HepG2 (cell line): ENCODE results near the gene PA2G4. TPM values are rescaled to one million over a fixed set of nuclear protein-coding genes. Genes with fewer than 3 reads are reported as not detected.
A peak's percentile ranks its signal among the peaks of the same experiment; 100 is the strongest.

Experiments
- AGO2 ChIP-seq: fragments of 200-400 bp; formaldehyde crosslinking; optimal IDR thresholded peaks from 2 replicates; pipeline ENCODE3; 2017; ENCODE audit warnings: mild to moderate bottlenecking, low read depth, low read length, moderate library complexity
- CBFB ChIP-seq: sonication (generic); formaldehyde crosslinking; IDR thresholded peaks from 2 replicates; pipeline ENCODE4 v1.4.0; 2020; ENCODE audit warnings: missing genetic modification reagents
- FOXK1 ChIP-seq: sonication (generic); formaldehyde crosslinking; IDR thresholded peaks from 2 replicates; pipeline ENCODE4 v1.4.0; 2020; ENCODE audit warnings: low read depth, missing genetic modification reagents, borderline replicate concordance
- HIVEP1 ChIP-seq: sonication (generic); formaldehyde crosslinking; IDR thresholded peaks from 2 replicates; pipeline ENCODE4 v1.4.0; 2020; ENCODE audit warnings: mild to moderate bottlenecking, missing genetic modification reagents
- KIAA2018 ChIP-seq: sonication (generic); formaldehyde crosslinking; IDR thresholded peaks from 2 replicates; pipeline ENCODE4 v1.5.0; 2020; ENCODE audit warnings: mild to moderate bottlenecking, missing genetic modification reagents, borderline replicate concordance
- KLF16 ChIP-seq, 2 experiments: sonication (generic) in 1 of 2; formaldehyde crosslinking in 1 of 2; IDR thresholded peaks; 2 replicates each; pipeline versions ENCODE4 v1.6.1 to v1.8.0; 2016 to 2023; ENCODE audit warnings: missing genetic modification reagents in 2 of 2, missing compliant biosample characterization in 1 of 2
- MZF1 ChIP-seq: sonication (generic); formaldehyde crosslinking; IDR thresholded peaks from 2 replicates; pipeline ENCODE4 v1.8.1; 2023; ENCODE audit warnings: mild to moderate bottlenecking, missing genetic modification reagents, borderline replicate concordance
- PRMT3 ChIP-seq: sonication (generic); formaldehyde crosslinking; IDR thresholded peaks from 2 replicates; pipeline ENCODE4 v1.8.1; 2022; ENCODE audit warnings: low read depth, mild to moderate bottlenecking, moderate library complexity, missing genetic modification reagents, borderline replicate concordance
- SKI ChIP-seq: fragments of 450-650 bp; IDR thresholded peaks from one replicate; pipeline ENCODE4 v1.6.1; 2018; ENCODE audit warnings: mild to moderate bottlenecking; ENCODE audit not compliant: partially characterized antibody
- SPEN ChIP-seq: sonication (generic); formaldehyde crosslinking; IDR thresholded peaks from 2 replicates; pipeline ENCODE4 v1.5.1; 2020; ENCODE audit warnings: low read depth, mild to moderate bottlenecking, missing genetic modification reagents
- TAF1 ChIP-seq: sonication (generic); formaldehyde crosslinking; IDR thresholded peaks from 2 replicates; pipeline ENCODE4 v1.4.0; 2020; ENCODE audit warnings: missing genetic modification reagents
- ZFP41 ChIP-seq: sonication (generic); formaldehyde crosslinking; IDR thresholded peaks from 2 replicates; pipeline ENCODE4 v1.4.0; 2020; ENCODE audit warnings: mild to moderate bottlenecking, missing genetic modification reagents, borderline replicate concordance
- ZNF235 ChIP-seq: sonication (generic); formaldehyde crosslinking; IDR thresholded peaks from 2 replicates; pipeline ENCODE4 v1.8.1; 2023; ENCODE audit warnings: mild to moderate bottlenecking, missing genetic modification reagents, borderline replicate concordance
- ZNF274 ChIP-seq: sonication (generic); formaldehyde crosslinking; IDR thresholded peaks from 2 replicates; pipeline ENCODE4 v1.5.1; 2020; ENCODE audit warnings: mild to moderate bottlenecking, missing genetic modification reagents
- polyA plus RNA-seq, 8 experiments: library from polyadenylated mRNA; depleted of rRNA in 3 of 8; stranded (reverse) in 7 of 8; unstranded in 1 of 8; fragments of >200 nt; fragmentation: Illumina TruSeq in 4 of 8; extraction: Trizol in 4 of 8; gene quantifications; 2 replicates each; pipeline versions ENCODE4 v1.2.1 to v1.2.3, GENCODE V29; 2011 to 2016; ENCODE audit warnings: low read depth in 4 of 8, missing spikeins in 1 of 8, mixed read lengths in 1 of 8; ENCODE audit not compliant: insufficient read depth in 1 of 8
- total RNA-seq, 5 experiments: library from RNA; depleted of rRNA; stranded (reverse); fragments of >200 nt; fragmentation: Illumina TruSeq; extraction: Trizol; gene quantifications; 2 replicates each; pipeline ENCODE4 v1.2.3, GENCODE V29; 2016; ENCODE audit warnings: low read depth in 1 of 5
- TF ChIP-seq, protein P1 (sequence below): sonication (generic); formaldehyde crosslinking; IDR thresholded peaks from 2 replicates; pipeline ENCODE4 v1.5.1; 2020; ENCODE audit warnings: missing genetic modification reagents, mild to moderate bottlenecking, borderline replicate concordance
- TF ChIP-seq, protein P2 (sequence below): IDR thresholded peaks from 2 replicates; pipeline ENCODE4 v1.6.1; 2018; ENCODE audit warnings: missing genetic modification reagents, mild to moderate bottlenecking, missing compliant biosample characterization

PA2G4 gene
- total and polyA plus RNA-seq, 2 of the 13 experiments (the other 11 are each of a cell fraction or from before 2014, with no cell fraction given), result 147 to 240 TPM

GRCh38 chr12:56129206-56129941, 25.0 kb downstream of the PA2G4 start (continued):
- TF ChIP-seq, protein P1, sequence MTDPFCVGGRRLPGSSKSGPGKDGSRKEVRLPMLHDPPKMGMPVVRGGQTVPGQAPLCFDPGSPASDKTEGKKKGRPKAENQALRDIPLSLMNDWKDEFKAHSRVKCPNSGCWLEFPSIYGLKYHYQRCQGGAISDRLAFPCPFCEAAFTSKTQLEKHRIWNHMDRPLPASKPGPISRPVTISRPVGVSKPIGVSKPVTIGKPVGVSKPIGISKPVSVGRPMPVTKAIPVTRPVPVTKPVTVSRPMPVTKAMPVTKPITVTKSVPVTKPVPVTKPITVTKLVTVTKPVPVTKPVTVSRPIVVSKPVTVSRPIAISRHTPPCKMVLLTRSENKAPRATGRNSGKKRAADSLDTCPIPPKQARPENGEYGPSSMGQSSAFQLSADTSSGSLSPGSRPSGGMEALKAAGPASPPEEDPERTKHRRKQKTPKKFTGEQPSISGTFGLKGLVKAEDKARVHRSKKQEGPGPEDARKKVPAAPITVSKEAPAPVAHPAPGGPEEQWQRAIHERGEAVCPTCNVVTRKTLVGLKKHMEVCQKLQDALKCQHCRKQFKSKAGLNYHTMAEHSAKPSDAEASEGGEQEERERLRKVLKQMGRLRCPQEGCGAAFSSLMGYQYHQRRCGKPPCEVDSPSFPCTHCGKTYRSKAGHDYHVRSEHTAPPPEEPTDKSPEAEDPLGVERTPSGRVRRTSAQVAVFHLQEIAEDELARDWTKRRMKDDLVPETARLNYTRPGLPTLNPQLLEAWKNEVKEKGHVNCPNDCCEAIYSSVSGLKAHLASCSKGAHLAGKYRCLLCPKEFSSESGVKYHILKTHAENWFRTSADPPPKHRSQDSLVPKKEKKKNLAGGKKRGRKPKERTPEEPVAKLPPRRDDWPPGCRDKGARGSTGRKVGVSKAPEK, result 0 out of 2 replicates have a peak, but pooled peaks have one; percentile 61
- no peak for TF ChIP-seq ZNF235 (CRISPR knock-in tag)
- 0 out of 2 replicates have a peak, but pooled peaks have one; percentile 35 for TF ChIP-seq MZF1 (CRISPR knock-in tag)
- TF ChIP-seq HIVEP1 (CRISPR knock-in tag), result no peak
- TF ChIP-seq KIAA2018 (CRISPR knock-in tag), result 0 out of 2 replicates have a peak, but pooled peaks have one; percentile 19
- TF ChIP-seq TAF1 (CRISPR knock-in tag), result peak; percentile 62; the same call in 1 of the 2 replicates
- TF ChIP-seq, protein P2, sequence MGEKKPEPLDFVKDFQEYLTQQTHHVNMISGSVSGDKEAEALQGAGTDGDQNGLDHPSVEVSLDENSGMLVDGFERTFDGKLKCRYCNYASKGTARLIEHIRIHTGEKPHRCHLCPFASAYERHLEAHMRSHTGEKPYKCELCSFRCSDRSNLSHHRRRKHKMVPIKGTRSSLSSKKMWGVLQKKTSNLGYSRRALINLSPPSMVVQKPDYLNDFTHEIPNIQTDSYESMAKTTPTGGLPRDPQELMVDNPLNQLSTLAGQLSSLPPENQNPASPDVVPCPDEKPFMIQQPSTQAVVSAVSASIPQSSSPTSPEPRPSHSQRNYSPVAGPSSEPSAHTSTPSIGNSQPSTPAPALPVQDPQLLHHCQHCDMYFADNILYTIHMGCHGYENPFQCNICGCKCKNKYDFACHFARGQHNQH (CRISPR knock-in tag), result peak; percentile 45; the same call in 1 of the 2 replicates
- TF ChIP-seq SPEN (CRISPR knock-in tag), result peak; percentile 37; the same call in 1 of the 2 replicates
- no peak for TF ChIP-seq PRMT3 (CRISPR knock-in tag)
- TF ChIP-seq ZNF274 (CRISPR knock-in tag), result no peak
- TF ChIP-seq AGO2, result peak; percentile 70
- TF ChIP-seq CBFB (CRISPR knock-in tag), result 0 out of 2 replicates have a peak, but pooled peaks have one; percentile 54
- peak; percentile 21 for TF ChIP-seq SKI
- TF ChIP-seq FOXK1 (CRISPR knock-in tag), result no peak
- no peak for TF ChIP-seq ZFP41 (CRISPR knock-in tag)
- peak in 1 of 2 experiments; percentile 49; a peak in 1 of 4 replicates for TF ChIP-seq KLF16 (CRISPR knock-in tag; IDR thresholded peaks at IDR 0.05)
